Right renal pelvis (tissue), 4 donors: ENCODE data around the gene RNF157. TPM values are rescaled to one million over a fixed set of nuclear protein-coding genes. Genes with fewer than 3 reads are reported as not detected.

Experiments
- DNase-seq, 4 donors: peaks; one replicate each; pipeline ENCODE4 v3.0.0-alpha.2; 2013; ENCODE audit warnings: low read depth in 4 of 4, low spot score in 3 of 4, missing footprints in 1 of 4
- polyA plus RNA-seq, 4 donors: library from polyadenylated mRNA; unstranded; fragments of 120-200 nt; gene quantifications; one replicate each; pipeline ENCODE4 v1.2.1, GENCODE V29; 2013; ENCODE audit not compliant: insufficient read length in 4 of 4

RNF157 gene
- polyA plus RNA-seq, 4 donors, result 25.0 to 27.1 (median 26.6) TPM

DNA sequence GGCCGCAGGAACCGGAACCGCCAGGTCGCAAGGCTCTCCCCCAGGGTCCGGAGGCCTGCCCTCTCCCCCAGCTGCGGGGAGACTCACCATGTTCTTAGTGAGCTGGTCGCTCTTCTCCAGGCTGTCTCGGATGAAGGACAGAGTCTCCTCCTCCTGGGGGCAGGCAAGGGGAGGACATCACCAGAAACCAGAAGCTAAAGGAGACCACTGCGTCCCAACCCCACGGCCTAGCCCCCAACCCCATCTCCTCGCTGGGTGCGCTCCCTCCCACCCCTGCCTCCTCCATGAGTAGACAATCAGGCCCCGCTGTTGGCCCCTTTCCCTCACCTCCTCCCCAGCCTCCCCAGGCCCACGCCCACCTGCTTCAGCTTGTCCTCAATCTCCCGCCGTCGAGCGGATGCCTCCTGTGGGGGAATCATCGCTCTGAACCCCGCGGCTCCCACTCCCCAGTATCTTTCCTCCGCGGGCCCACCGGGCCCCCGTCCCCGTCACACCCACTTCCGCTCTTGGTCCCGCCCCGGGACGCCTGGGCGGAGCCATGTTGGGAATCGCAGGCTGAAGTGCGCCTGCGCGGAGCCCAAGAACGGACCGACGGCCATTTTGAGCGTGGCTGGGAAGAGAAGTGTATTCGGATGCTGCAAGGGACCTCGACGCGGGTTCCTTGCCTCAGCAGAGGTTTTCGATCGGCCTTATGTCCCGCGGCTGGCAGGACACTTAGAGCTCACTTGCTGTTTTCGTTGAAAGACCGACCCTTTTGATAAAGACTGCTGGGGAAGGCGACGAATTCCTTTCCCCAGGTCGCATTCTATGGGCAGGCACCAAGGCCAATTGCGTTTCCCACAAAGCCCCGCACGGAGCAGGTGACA, 136.8 kb downstream of the RNF157 start, which contains the start of gene EXOC7:
Gene EXOC7 (minus strand): TSS at position 514 of the 866 bp plus-strand sequence. CDS start 95 bp downstream, at position 419.
- peak; percentile 90 to 95 (median 91) for DNase-seq

- no peak for DNase-seq
Observed at GRCh38 chr17:76102944-76103273, 137.4 kb downstream of the RNF157 start.

DNA sequence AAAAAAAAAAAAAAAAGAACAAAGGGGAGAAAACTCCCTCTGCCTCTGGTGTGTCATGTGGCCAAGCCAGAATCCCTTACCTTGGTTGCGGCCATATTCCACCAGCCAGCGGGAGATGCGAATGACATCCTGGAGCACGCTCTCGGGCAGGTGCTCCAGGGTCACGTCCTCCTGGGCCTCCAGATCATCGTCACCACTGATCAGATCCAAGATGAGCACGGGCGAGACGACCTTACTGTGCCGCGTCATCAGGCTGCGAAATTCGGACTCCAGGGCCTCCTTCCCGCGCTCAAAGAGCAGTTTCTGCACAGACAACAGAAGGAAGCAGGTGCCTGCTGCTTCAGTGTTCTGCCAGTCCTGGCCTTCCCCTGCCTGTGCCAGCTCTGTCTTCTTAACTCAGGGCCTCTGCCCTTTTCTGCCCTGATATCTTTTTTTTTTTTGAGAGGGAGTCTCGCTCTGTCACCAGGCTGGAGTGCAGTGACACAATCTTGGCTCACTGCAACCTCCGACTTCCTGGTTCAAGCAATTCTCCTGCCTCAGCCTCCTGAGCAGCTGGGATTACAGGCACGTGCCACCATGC, 142.5 kb downstream of the RNF157 start:
- DNase-seq, result no peak

GRCh38 chr17:76095943-76096342, 144.3 kb downstream of the RNF157 start:
- DNase-seq, result no peak

DNA sequence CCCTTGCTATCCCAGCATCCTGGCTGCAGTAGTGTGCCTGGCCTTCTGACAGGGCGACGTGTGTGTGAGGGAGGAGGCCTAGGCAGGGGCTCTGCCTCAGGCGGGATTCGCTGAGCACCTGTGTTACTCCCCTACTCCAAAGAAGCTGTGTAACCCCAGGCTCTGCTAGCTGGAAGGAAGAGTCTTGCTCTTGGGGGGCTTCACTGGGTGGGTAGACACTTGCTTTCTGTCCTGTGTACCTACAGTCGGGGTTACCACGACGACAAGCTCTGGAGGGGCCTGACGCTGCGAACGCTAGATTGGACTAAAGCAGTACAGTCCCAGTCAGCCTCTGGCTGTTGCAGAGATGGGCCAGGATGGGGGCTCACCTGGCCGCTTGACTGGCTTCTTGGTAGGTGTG, 146.2 kb downstream of the RNF157 start:
- DNase-seq, result no peak

GRCh38 chr17:76092526-76093413, 147.5 kb downstream of the RNF157 start:
- DNase-seq, result no peak

Other genes with a start within 250 kb of the RNF157 start
- gene CDK3, start 239.6 kb downstream of the RNF157 start, polyA plus RNA-seq, result 10 to 100 TPM; 14.1 to 19.4 (median 16.6) TPM
- gene EVPL, start 213.2 kb downstream of the RNF157 start, polyA plus RNA-seq, result 10 to 100 TPM; 15.6 to 25.4 (median 18.5) TPM
- 100 to 1,000 TPM; 102 to 115 (median 110) TPM for gene SRP68, start 168.0 kb downstream of the RNF157 start, polyA plus RNA-seq
- gene GALR2, start 165.7 kb downstream of the RNF157 start, polyA plus RNA-seq, result 1 to 10 TPM in 1 of 4 donors, under 1 TPM in 2, not detected in 1; 0.14 to 1.2 (median 0.38) TPM
- gene ZACN, start 161.3 kb downstream of the RNF157 start, polyA plus RNA-seq, result 10 to 100 TPM in 1 of 4 donors, 1 to 10 TPM in 2, under 1 TPM in 1; 0.48 to 17.4 (median 6.4) TPM
- 100 to 1,000 TPM; 150 to 172 (median 157) TPM for gene EXOC7, start 136.7 kb downstream of the RNF157 start, polyA plus RNA-seq
- 10 to 100 TPM; 18.7 to 31.7 (median 19.4) TPM for gene FOXJ1, start 99.2 kb downstream of the RNF157 start, polyA plus RNA-seq
- gene UBALD2, start 24.9 kb upstream of the RNF157 start, polyA plus RNA-seq, result 10 to 100 TPM; 34.9 to 45.4 (median 41.1) TPM
- gene QRICH2, start 67.8 kb upstream of the RNF157 start, polyA plus RNA-seq, result 1 to 10 TPM; 5.1 to 6.5 (median 5.7) TPM
- gene PRPSAP1, start 113.4 kb upstream of the RNF157 start, polyA plus RNA-seq, result 10 to 100 TPM; 71.4 to 87.1 (median 82.8) TPM
- 1 to 10 TPM; 1.8 to 4.6 (median 2.7) TPM for gene SPHK1, start 144.1 kb upstream of the RNF157 start, polyA plus RNA-seq
- gene UBE2O, start 212.7 kb upstream of the RNF157 start, polyA plus RNA-seq, result 10 to 100 TPM; 22.6 to 29.1 (median 23.7) TPM
- gene AANAT, start 227.1 kb upstream of the RNF157 start, polyA plus RNA-seq, result under 1 TPM in 2 of 4 donors, not detected in 2; 0.17 to 0.40 TPM